ENCODE data around the gene ABI2. TPM values are rescaled to one million over a fixed set of nuclear protein-coding genes. Genes with fewer than 3 reads are reported as not detected.

Gene ABI2
- total and polyA plus RNA-seq, 9 donors, result 25.0 to 91.6 (median 66.2) TPM

GRCh38 chr2:203442463-203442862 lies 114.3 kb downstream of the ABI2 start:
- 67 to 77% (median 77%) methylated on average over 5 of the region's 5 CpGs for WGBS, 3 donors
- no peak for TF ChIP-seq POLR2A (IDR thresholded peaks at IDR 0.05)
- no peak for TF ChIP-seq CTCF (IDR thresholded peaks at IDR 0.05)
- no peak for TF ChIP-seq EP300 (IDR thresholded peaks at IDR 0.05)
- intact Hi-C loops (cut with DNase I), result no loop called here
- Histone ChIP-seq H3K27ac (no peak overlapping the region), H3K4me3 (no peak overlapping the region), H3K9me3 (no peaks in the 10 kb centered on the region), H3K27me3 (no peaks in the 10 kb centered on the region), H3K4me1 (ENCODE audit: insufficient read depth) (no peaks in the 10 kb centered on the region), H3K36me3 (no peaks in the 10 kb centered on the region)
- DNase-seq, result no peak

GRCh38 chr2:203444738-203445137 lies 116.5 kb downstream of the ABI2 start:
- Histone ChIP-seq H3K36me3 (no peaks in the 10 kb centered on the region), H3K4me3 (no peak overlapping the region), H3K27ac (no peak overlapping the region), H3K9me3 (no peaks in the 10 kb centered on the region), H3K4me1 (ENCODE audit: insufficient read depth) (no peaks in the 10 kb centered on the region), H3K27me3 (no peaks in the 10 kb centered on the region)
- 17 to 35% (median 21%) methylated on average over 7 of the region's 7 CpGs for WGBS, 3 donors
- intact Hi-C loops (cut with DNase I), result no loop called here
- TF ChIP-seq CTCF (IDR thresholded peaks at IDR 0.05) (no peak), POLR2A (IDR thresholded peaks at IDR 0.05) (no peak), EP300 (IDR thresholded peaks at IDR 0.05) (no peak)
- DNase-seq, result peak in 2 of 5 donors; percentile 14 to 20

GRCh38 chr2:203446071-203446481 lies 117.9 kb downstream of the ABI2 start:
- Histone ChIP-seq H3K27me3 (no peaks in the 10 kb centered on the region), H3K4me3 (no peak overlapping the region), H3K4me1 (ENCODE audit: insufficient read depth) (no peaks in the 10 kb centered on the region), H3K27ac (no peak overlapping the region), H3K9me3 (no peaks in the 10 kb centered on the region), H3K36me3 (no peaks in the 10 kb centered on the region)
- TF ChIP-seq EP300 (IDR thresholded peaks at IDR 0.05), result no peak
- TF ChIP-seq CTCF (IDR thresholded peaks at IDR 0.05), result no peak
- TF ChIP-seq POLR2A (IDR thresholded peaks at IDR 0.05), result no peak
- no peak for DNase-seq
- WGBS, 3 donors, result 88 to 90% (median 89%) methylated on average over 3 of the region's 3 CpGs
- intact Hi-C loops (cut with DNase I), result no loop called here

- no peaks in the 10 kb centered on the region for H3K36me3 ChIP-seq
- H3K27ac ChIP-seq, result no peak overlapping the region
- no peak for DNase-seq
- TF ChIP-seq POLR2A (IDR thresholded peaks at IDR 0.05) (no peak), EP300 (IDR thresholded peaks at IDR 0.05) (no peak), CTCF (IDR thresholded peaks at IDR 0.05) (no peak)
- H3K9me3 ChIP-seq, result no peaks in the 10 kb centered on the region
- WGBS, 3 donors, result 97 to 99% (median 98%) methylated on average over 3 of the region's 3 CpGs
- intact Hi-C loops (cut with DNase I), result no loop called here
- H3K27me3 ChIP-seq, result no peaks in the 10 kb centered on the region
- no peaks in the 10 kb centered on the region for H3K4me1 ChIP-seq (ENCODE audit: insufficient read depth)
- no peak overlapping the region for H3K4me3 ChIP-seq
Observed at GRCh38 chr2:203446780-203447179, 118.6 kb downstream of the ABI2 start.

All from ovary (tissue), 9 donors.